NCI-H748 (cell line): Measurements from ENCODE around the gene NCK2.

Experiments
- DNase-seq: peaks from one replicate; lab custom pipeline; 2025; ENCODE audit not compliant: unreplicated experiment; lab: John Stamatoyannopoulos, UW

The NCK2 gene

GRCh38 chr2:105789745-105790460 lies 45.2 kb downstream of the NCK2 start:
- DNase-seq: no peak

- no peak for DNase-seq
Measured at GRCh38 chr2:105790461-105791149, 45.9 kb downstream of the NCK2 start.

- no peak for DNase-seq
Measured at GRCh38 chr2:105791229-105791628, 46.5 kb downstream of the NCK2 start.

GRCh38 chr2:105792561-105792960 lies 47.8 kb downstream of the NCK2 start:
- DNase-seq: no peak

- DNase-seq: no peak
Measured at GRCh38 chr2:105793196-105793975, 48.7 kb downstream of the NCK2 start.

- DNase-seq: peak; percentile 65
Measured at GRCh38 chr2:105794926-105795574, 50.3 kb downstream of the NCK2 start.

- peak; percentile 65 for DNase-seq
Measured at GRCh38 chr2:105795575-105795934, 50.8 kb downstream of the NCK2 start.

GRCh38 chr2:105796131-105796638 lies 51.5 kb downstream of the NCK2 start:
- no peak for DNase-seq

GRCh38 chr2:105796791-105797190 lies 52.1 kb downstream of the NCK2 start:
- no peak for DNase-seq

- DNase-seq: no peak
Measured at GRCh38 chr2:105797298-105797819, 52.6 kb downstream of the NCK2 start.

GRCh38 chr2:105798595-105798994 lies 53.9 kb downstream of the NCK2 start:
- DNase-seq: no peak

- DNase-seq: no peak
Measured at GRCh38 chr2:105800036-105800713, 55.5 kb downstream of the NCK2 start.

- no peak for DNase-seq
Measured at GRCh38 chr2:105800953-105801635, 56.4 kb downstream of the NCK2 start.

- DNase-seq: no peak
Measured at GRCh38 chr2:105801961-105802360, 57.2 kb downstream of the NCK2 start.

GRCh38 chr2:105802587-105802986 lies 57.9 kb downstream of the NCK2 start:
- peak; percentile 26 for DNase-seq

GRCh38 chr2:105803337-105803736 lies 58.6 kb downstream of the NCK2 start:
- peak; percentile 8 for DNase-seq

- no peak for DNase-seq
Measured at GRCh38 chr2:105803773-105804172, 59.1 kb downstream of the NCK2 start.

- peak; percentile 95 for DNase-seq
Measured at GRCh38 chr2:105804266-105804665, 59.6 kb downstream of the NCK2 start.

GRCh38 chr2:105806996-105807395 lies 62.3 kb downstream of the NCK2 start:
- DNase-seq: no peak
